Measurements from ENCODE around the gene MAP1B.

DNA sequence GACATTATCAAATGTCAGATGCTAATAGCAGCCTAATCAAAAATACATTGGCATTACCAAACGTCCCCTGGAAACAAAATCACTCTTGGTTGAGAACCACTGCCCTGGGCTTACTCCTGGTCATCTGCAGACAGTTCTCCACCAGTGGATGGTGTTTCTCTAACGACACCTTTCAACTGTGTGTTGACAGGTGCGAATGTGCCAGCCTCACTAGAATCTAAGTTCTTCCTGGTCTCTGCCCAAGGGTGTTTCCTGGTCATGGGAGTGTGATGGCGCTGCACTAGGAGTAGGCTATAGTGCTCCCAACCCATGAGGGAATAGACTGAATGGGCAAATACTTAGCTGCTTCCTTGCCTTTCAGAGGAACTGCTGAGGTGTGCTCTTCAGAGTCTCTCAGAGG, 106.9 kb downstream of the MAP1B start:
- TF ChIP-seq, protein P1, sequence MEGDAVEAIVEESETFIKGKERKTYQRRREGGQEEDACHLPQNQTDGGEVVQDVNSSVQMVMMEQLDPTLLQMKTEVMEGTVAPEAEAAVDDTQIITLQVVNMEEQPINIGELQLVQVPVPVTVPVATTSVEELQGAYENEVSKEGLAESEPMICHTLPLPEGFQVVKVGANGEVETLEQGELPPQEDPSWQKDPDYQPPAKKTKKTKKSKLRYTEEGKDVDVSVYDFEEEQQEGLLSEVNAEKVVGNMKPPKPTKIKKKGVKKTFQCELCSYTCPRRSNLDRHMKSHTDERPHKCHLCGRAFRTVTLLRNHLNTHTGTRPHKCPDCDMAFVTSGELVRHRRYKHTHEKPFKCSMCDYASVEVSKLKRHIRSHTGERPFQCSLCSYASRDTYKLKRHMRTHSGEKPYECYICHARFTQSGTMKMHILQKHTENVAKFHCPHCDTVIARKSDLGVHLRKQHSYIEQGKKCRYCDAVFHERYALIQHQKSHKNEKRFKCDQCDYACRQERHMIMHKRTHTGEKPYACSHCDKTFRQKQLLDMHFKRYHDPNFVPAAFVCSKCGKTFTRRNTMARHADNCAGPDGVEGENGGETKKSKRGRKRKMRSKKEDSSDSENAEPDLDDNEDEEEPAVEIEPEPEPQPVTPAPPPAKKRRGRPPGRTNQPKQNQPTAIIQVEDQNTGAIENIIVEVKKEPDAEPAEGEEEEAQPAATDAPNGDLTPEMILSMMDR (IDR thresholded peaks at IDR 0.05) = no peak
- no peak for TF ChIP-seq POLR2A (IDR thresholded peaks at IDR 0.05)
